GM12878 (cell line): ENCODE data around the gene LLPH. TPM values are rescaled to one million over a fixed set of nuclear protein-coding genes. Genes with fewer than 3 reads are reported as not detected.

Experiments used
- ATAC-seq: fragments of 200-7000 bp; cut with Tn5 transposase; 3 replicates; pipeline ENCODE4 v1.9.1; 2020; ENCODE audit warnings: mild to moderate bottlenecking, moderate library complexity
- BruUV-seq: library from RNA; stranded (reverse); fragments of 400-500 nt; replicated peaks from 2 replicates; lab custom pipeline; 2021; lab: Mats Ljungman, UMichigan
- CTCF ChIA-PET: fragments of 300-600 bp; sonication (Branson Sonifier 250); formaldehyde crosslinking; extraction: SDS; loops from one replicate; lab custom pipeline; 2021; ENCODE audit warnings: inconsistent platforms; lab: Yijun Ruan, JAX
- POLR2A ChIA-PET: fragments of 350-600 bp; formaldehyde crosslinking; extraction: SDS; loops from one replicate; lab custom pipeline; 2021; ENCODE audit warnings: inconsistent platforms; lab: Charles Lee
- RAD21 ChIA-PET: fragments of 300-600 bp; sonication (Branson Sonifier 250); formaldehyde crosslinking; loops from one replicate; lab custom pipeline; 2023; ENCODE audit warnings: antibody characterized with exemption; ENCODE audit not compliant: unreplicated experiment; lab: Charles Lee
- SMC1A ChIA-PET: fragments of 300-600 bp; sonication (Branson Sonifier 250); formaldehyde crosslinking; loops from one replicate; lab custom pipeline; 2023; ENCODE audit not compliant: unreplicated experiment, uncharacterized antibody; lab: Charles Lee
- DNase-seq: peaks from one replicate; pipeline ENCODE4 v3.0.0-alpha.2; 2011; ENCODE audit warnings: low read depth, low spot score
- FAIRE-seq: peaks from 3 replicates; lab custom pipeline; 2011; peaks lifted over from hg19 to GRCh38; lab: Jason Lieb, UNC
- H2AFZ ChIP-seq: 2 replicates; pipeline ENCODE4 v1.6.0; 2011; ENCODE audit warnings: low read depth, low read length, control low read depth; ENCODE audit not compliant: control insufficient read depth
- H3K27ac ChIP-seq: 2 replicates; pipeline ENCODE4 v1.5.1; 2011; ENCODE audit warnings: control low read depth; ENCODE audit not compliant: control insufficient read depth, insufficient read depth
- H3K27me3 ChIP-seq, 2 experiments: replicated peaks in 1 of 2; 2 replicates each; pipeline versions ENCODE4 v1.6.0 to v1.6.1; 2011; ENCODE audit warnings: low read length in 1 of 2; ENCODE audit not compliant: control insufficient read depth in 2 of 2, insufficient read depth in 2 of 2
- H3K36me3 ChIP-seq, 2 experiments: 2 replicates each; pipeline ENCODE4 v1.5.1; 2011; ENCODE audit warnings: low read length in 1 of 2; ENCODE audit not compliant: control insufficient read depth in 2 of 2, insufficient read depth in 2 of 2
- H3K4me1 ChIP-seq: 2 replicates; pipeline ENCODE4 v1.6.1; 2011; ENCODE audit warnings: mild to moderate bottlenecking, low read length, moderate library complexity, mixed read lengths; ENCODE audit not compliant: control insufficient read depth, insufficient read depth
- H3K4me2 ChIP-seq: 2 replicates; pipeline ENCODE4 v1.6.0; 2011; ENCODE audit warnings: control low read depth; ENCODE audit not compliant: control insufficient read depth, insufficient read depth
- H3K4me3 ChIP-seq: fragments of 200-600 bp; sonication (generic); 2 replicates; pipeline ENCODE4 v1.5.1; 2016
- H3K79me2 ChIP-seq: 2 replicates; pipeline ENCODE4 v1.6.0; 2011; ENCODE audit warnings: low read length; ENCODE audit not compliant: control insufficient read depth, insufficient read depth
- H3K9ac ChIP-seq: 2 replicates; pipeline ENCODE4 v1.8.0; 2011; ENCODE audit warnings: low read length, control low read depth, mixed read lengths; ENCODE audit not compliant: control insufficient read depth, insufficient read depth
- H3K9me3 ChIP-seq: replicated peaks from 3 replicates; pipeline ENCODE4 v1.5.1; 2011; ENCODE audit warnings: mild to moderate bottlenecking, low read length; ENCODE audit not compliant: control insufficient read depth, insufficient read depth
- H4K20me1 ChIP-seq: 2 replicates; pipeline ENCODE4 v1.6.0; 2011; ENCODE audit not compliant: control insufficient read depth, insufficient read depth
- KAT2A ChIP-seq: conservative IDR thresholded peaks from 2 replicates; pipeline ENCODE4 v1.6.1; 2011; ENCODE audit warnings: low read depth, low read length; ENCODE audit not compliant: control insufficient read depth
- KDM1A ChIP-seq: fragments of 200-600 bp; sonication (generic); IDR thresholded peaks from 2 replicates; pipeline ENCODE4 v1.6.1; 2016; ENCODE audit warnings: borderline replicate concordance
- MYB ChIP-seq: fragments of 150-350 bp; IDR thresholded peaks from 2 replicates; pipeline ENCODE4 v1.6.1; 2014; ENCODE audit warnings: mild to moderate bottlenecking, low read depth, low read length, borderline replicate concordance
- NRF1 ChIP-seq: conservative IDR thresholded peaks from 2 replicates; pipeline ENCODE4 v1.6.1; 2011; ENCODE audit warnings: mild to moderate bottlenecking, low read depth, low read length, improper control_type of control experiment
- POLR2AphosphoS5 ChIP-seq: IDR thresholded peaks from 2 replicates; pipeline ENCODE4 v1.6.1; 2011; ENCODE audit warnings: mild to moderate bottlenecking, low read length, inconsistent platforms
- ZNF207 ChIP-seq: fragments of 450-650 bp; IDR thresholded peaks from 2 replicates; pipeline ENCODE4 v1.6.1; 2014; ENCODE audit warnings: antibody characterized with exemption, mild to moderate bottlenecking, borderline replicate concordance
- ZNF24 ChIP-seq: fragments of 450-650 bp; IDR thresholded peaks from 2 replicates; pipeline ENCODE4 v1.6.1; 2017; ENCODE audit warnings: antibody characterized with exemption, mild to moderate bottlenecking
- WGBS: methylation state at CpG from one replicate; pipeline ENCODE4 v1.1.6; 2016; ENCODE audit warnings: low lambda C conversion rate; ENCODE audit not compliant: insufficient replicate concordance, insufficient coverage; ENCODE audit errors: missing lambda C conversion rate; 5-methylcytosine and 5-hydroxymethylcytosine counted together
- in situ Hi-C: fragments of 300-500 bp; cut with MboI; formaldehyde crosslinking; loops from 9 replicates; pipeline ENCODE4 v1.14.3; 2018; ENCODE audit warnings: mixed read lengths
- intact Hi-C: fragments of 100-400 bp; cut with micrococcal nuclease; formaldehyde crosslinking; loops from one replicate; pipeline ENCODE4 v1.14.2; 2022; ENCODE audit not compliant: unreplicated experiment
- polyA plus RNA-seq, 11 experiments: library from polyadenylated mRNA; depleted of rRNA in 4 of 11; unstranded in 6 of 11; stranded (reverse) in 5 of 11; fragments of >200 nt; fragmentation: Nextera tagmentation in 4 of 11; fragmentation: Illumina TruSeq in 1 of 11; extraction: Ambion mirVana in 4 of 11; extraction: Trizol in 1 of 11; gene quantifications; 1 replicate in 1 of 11; 2 replicates in 10 of 11; pipeline versions ENCODE4 v1.2.1 to v1.2.3, GENCODE V29; 2011 to 2016; ENCODE audit warnings: inconsistent platforms in 2 of 11, missing spikeins in 2 of 11, low read depth in 1 of 11
- total RNA-seq, 4 experiments: library from RNA; depleted of rRNA in 3 of 4; stranded (reverse); fragments of >200 nt in 3 of 4; fragmentation: Illumina TruSeq in 1 of 4; extraction: Trizol in 1 of 4; gene quantifications; 2 replicates each; pipeline versions ENCODE4 v1.2.1 to v1.2.3, GENCODE V29; 2013 to 2021
- TF ChIP-seq, protein P1 (sequence below): IDR thresholded peaks from 2 replicates; pipeline ENCODE4 v1.6.1; 2012; ENCODE audit warnings: improper control_type of control experiment, low read depth, low read length; ENCODE audit not compliant: insufficient replicate concordance
- TF ChIP-seq, protein P2 (sequence below): IDR thresholded peaks from 2 replicates; pipeline ENCODE4 v1.6.1; 2012; ENCODE audit warnings: low read depth, low read length, improper control_type of control experiment
- TF ChIP-seq, protein P3 (sequence below): IDR thresholded peaks from 2 replicates; pipeline ENCODE4 v1.6.1; 2012; ENCODE audit warnings: low read depth, low read length, improper control_type of control experiment
- TF ChIP-seq, protein P4 (sequence below): IDR thresholded peaks from 2 replicates; pipeline ENCODE4 v1.6.1; 2011; ENCODE audit warnings: mild to moderate bottlenecking, low read depth, low read length, moderate library complexity; ENCODE audit not compliant: insufficient replicate concordance
- TF ChIP-seq, protein P5 (sequence below): IDR thresholded peaks from 2 replicates; pipeline ENCODE4 v1.6.1; 2011; ENCODE audit warnings: borderline replicate concordance, low read depth, mild to moderate bottlenecking, moderate library complexity, low read length; ENCODE audit not compliant: insufficient read depth, poor library complexity, severe bottlenecking

LLPH gene
- total and polyA plus RNA-seq, 10 of the 15 experiments (the other 5 are each of a cell fraction or from before 2014, with no cell fraction given) = 15.2 to 107 (median 70.4) TPM

DNA sequence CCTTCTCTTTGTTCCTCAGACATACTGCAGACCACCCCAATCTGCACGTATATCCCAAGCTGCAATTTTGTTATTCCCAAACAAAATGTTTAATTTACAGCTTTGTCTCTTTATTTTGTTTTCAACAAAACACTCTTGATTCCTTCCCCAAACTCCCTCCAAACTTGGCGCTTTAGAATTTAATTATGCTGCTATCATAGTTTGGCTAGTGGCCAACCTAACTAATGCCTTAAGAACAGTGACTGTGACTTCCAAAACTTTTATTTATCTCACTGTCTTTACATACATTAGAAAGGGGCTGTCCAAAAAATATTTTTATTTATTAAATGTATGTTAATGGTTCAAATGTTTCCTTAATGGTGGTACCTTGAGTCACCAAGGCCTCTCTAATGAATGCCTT, 32.2 kb upstream of the LLPH start:
- no peaks in the 10 kb centered on the region for H4K20me1 ChIP-seq
- 96% methylated on average over 2 of the region's 2 CpGs for WGBS
- H3K4me2 ChIP-seq = no peak overlapping the region
- H3K27ac ChIP-seq = no peak overlapping the region
- intact Hi-C loops (loop anchor here (10.0 kb wide), 1 partner anchor 1758 kb away; the partner anchor contains the start of gene XPOT), in situ Hi-C loops (no loop called here)
- BruUV-seq = no TSS peak
- POLR2A ChIA-PET = no interaction called here
- no peaks in the 10 kb centered on the region for H3K27me3 ChIP-seq
- no peak for FAIRE-seq
- TF ChIP-seq, protein P1, sequence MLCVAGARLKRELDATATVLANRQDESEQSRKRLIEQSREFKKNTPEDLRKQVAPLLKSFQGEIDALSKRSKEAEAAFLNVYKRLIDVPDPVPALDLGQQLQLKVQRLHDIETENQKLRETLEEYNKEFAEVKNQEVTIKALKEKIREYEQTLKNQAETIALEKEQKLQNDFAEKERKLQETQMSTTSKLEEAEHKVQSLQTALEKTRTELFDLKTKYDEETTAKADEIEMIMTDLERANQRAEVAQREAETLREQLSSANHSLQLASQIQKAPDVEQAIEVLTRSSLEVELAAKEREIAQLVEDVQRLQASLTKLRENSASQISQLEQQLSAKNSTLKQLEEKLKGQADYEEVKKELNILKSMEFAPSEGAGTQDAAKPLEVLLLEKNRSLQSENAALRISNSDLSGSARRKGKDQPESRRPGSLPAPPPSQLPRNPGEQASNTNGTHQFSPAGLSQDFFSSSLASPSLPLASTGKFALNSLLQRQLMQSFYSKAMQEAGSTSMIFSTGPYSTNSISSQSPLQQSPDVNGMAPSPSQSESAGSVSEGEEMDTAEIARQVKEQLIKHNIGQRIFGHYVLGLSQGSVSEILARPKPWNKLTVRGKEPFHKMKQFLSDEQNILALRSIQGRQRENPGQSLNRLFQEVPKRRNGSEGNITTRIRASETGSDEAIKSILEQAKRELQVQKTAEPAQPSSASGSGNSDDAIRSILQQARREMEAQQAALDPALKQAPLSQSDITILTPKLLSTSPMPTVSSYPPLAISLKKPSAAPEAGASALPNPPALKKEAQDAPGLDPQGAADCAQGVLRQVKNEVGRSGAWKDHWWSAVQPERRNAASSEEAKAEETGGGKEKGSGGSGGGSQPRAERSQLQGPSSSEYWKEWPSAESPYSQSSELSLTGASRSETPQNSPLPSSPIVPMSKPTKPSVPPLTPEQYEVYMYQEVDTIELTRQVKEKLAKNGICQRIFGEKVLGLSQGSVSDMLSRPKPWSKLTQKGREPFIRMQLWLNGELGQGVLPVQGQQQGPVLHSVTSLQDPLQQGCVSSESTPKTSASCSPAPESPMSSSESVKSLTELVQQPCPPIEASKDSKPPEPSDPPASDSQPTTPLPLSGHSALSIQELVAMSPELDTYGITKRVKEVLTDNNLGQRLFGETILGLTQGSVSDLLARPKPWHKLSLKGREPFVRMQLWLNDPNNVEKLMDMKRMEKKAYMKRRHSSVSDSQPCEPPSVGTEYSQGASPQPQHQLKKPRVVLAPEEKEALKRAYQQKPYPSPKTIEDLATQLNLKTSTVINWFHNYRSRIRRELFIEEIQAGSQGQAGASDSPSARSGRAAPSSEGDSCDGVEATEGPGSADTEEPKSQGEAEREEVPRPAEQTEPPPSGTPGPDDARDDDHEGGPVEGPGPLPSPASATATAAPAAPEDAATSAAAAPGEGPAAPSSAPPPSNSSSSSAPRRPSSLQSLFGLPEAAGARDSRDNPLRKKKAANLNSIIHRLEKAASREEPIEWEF = no peak
- TF ChIP-seq, protein P2, sequence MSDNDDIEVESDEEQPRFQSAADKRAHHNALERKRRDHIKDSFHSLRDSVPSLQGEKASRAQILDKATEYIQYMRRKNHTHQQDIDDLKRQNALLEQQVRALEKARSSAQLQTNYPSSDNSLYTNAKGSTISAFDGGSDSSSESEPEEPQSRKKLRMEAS = no peak
- TF ChIP-seq ZNF24 (no peak), MYB (no peak), KDM1A (no peak), POLR2AphosphoS5 (no peak), NRF1 (no peak), KAT2A (no peak), ZNF207 (no peak)
- TF ChIP-seq, protein P3, sequence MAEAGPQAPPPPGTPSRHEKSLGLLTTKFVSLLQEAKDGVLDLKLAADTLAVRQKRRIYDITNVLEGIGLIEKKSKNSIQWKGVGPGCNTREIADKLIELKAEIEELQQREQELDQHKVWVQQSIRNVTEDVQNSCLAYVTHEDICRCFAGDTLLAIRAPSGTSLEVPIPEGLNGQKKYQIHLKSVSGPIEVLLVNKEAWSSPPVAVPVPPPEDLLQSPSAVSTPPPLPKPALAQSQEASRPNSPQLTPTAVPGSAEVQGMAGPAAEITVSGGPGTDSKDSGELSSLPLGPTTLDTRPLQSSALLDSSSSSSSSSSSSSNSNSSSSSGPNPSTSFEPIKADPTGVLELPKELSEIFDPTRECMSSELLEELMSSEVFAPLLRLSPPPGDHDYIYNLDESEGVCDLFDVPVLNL = no peak
- TF ChIP-seq, protein P4, sequence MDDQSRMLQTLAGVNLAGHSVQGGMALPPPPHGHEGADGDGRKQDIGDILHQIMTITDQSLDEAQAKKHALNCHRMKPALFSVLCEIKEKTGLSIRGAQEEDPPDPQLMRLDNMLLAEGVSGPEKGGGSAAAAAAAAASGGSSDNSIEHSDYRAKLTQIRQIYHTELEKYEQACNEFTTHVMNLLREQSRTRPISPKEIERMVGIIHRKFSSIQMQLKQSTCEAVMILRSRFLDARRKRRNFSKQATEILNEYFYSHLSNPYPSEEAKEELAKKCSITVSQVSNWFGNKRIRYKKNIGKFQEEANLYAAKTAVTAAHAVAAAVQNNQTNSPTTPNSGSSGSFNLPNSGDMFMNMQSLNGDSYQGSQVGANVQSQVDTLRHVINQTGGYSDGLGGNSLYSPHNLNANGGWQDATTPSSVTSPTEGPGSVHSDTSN = no peak
- TF ChIP-seq, protein P5, sequence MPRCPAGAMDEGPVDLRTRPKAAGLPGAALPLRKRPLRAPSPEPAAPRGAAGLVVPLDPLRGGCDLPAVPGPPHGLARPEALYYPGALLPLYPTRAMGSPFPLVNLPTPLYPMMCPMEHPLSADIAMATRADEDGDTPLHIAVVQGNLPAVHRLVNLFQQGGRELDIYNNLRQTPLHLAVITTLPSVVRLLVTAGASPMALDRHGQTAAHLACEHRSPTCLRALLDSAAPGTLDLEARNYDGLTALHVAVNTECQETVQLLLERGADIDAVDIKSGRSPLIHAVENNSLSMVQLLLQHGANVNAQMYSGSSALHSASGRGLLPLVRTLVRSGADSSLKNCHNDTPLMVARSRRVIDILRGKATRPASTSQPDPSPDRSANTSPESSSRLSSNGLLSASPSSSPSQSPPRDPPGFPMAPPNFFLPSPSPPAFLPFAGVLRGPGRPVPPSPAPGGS = no peak
- TF ChIP-seq, all 136 proteins: peak for 0
- DNase-seq = no peak
- Histone ChIP-seq H3K4me3 (no peak overlapping the region), H3K4me1 (no peaks in the 10 kb centered on the region), H3K79me2 (peaks cover 39% of the 10 kb centered on the region), H2AFZ (no peak overlapping the region), H3K36me3 (peaks cover 0 to 6% of the 10 kb centered on the region in 2 experiments), H3K9me3 (peaks cover 22% of the 10 kb centered on the region), H3K9ac (no peak overlapping the region)
- ChIA-PET RAD21 (no interaction called here), SMC1A (no interaction called here), CTCF (no interaction called here)
- ATAC-seq = no peak
